GM03348 (cell line): ENCODE data around the gene ST8SIA2.

Experiments used
- DNase-seq: peaks from one replicate; pipeline ENCODE4 v3.0.0; 2012; ENCODE audit warnings: low spot score

The ST8SIA2 gene

GRCh38 chr15:92399271-92399950 is 5.7 kb downstream of the ST8SIA2 start:
- DNase-seq, result no peak

GRCh38 chr15:92400573-92400972 is 6.9 kb downstream of the ST8SIA2 start:
- no peak for DNase-seq

- DNase-seq, result no peak
These were observed 7.5 kb downstream of the ST8SIA2 start for GRCh38 chr15:92400980-92401787.

GRCh38 chr15:92402751-92403150 is 9.1 kb downstream of the ST8SIA2 start:
- DNase-seq, result no peak

- DNase-seq, result no peak
These were observed 12.3 kb downstream of the ST8SIA2 start for GRCh38 chr15:92405942-92406341.

GRCh38 chr15:92407321-92407720 is 13.6 kb downstream of the ST8SIA2 start:
- no peak for DNase-seq

- no peak for DNase-seq
These were observed 14.2 kb downstream of the ST8SIA2 start for GRCh38 chr15:92407916-92408315.

- no peak for DNase-seq
These were observed 15.3 kb downstream of the ST8SIA2 start for GRCh38 chr15:92409006-92409405.

GRCh38 chr15:92409521-92409920 is 15.8 kb downstream of the ST8SIA2 start:
- DNase-seq, result no peak

GRCh38 chr15:92410537-92410936 is 16.9 kb downstream of the ST8SIA2 start:
- no peak for DNase-seq

GRCh38 chr15:92411256-92411655 is 17.6 kb downstream of the ST8SIA2 start:
- DNase-seq, result no peak

GRCh38 chr15:92413510-92413909 is 19.8 kb downstream of the ST8SIA2 start:
- DNase-seq, result no peak

GRCh38 chr15:92415639-92416297 is 22.1 kb downstream of the ST8SIA2 start:
- no peak for DNase-seq

- no peak for DNase-seq
These were observed 22.9 kb downstream of the ST8SIA2 start for GRCh38 chr15:92416557-92416956.

GRCh38 chr15:92417716-92418115 is 24.0 kb downstream of the ST8SIA2 start:
- no peak for DNase-seq

- no peak for DNase-seq
These were observed 25.2 kb downstream of the ST8SIA2 start for GRCh38 chr15:92418864-92419263.

- no peak for DNase-seq
These were observed 28.3 kb downstream of the ST8SIA2 start for GRCh38 chr15:92421976-92422375.

- no peak for DNase-seq
These were observed 32.0 kb downstream of the ST8SIA2 start for GRCh38 chr15:92425578-92426225.

- DNase-seq, result peak; percentile 70
These were observed 35.8 kb downstream of the ST8SIA2 start for GRCh38 chr15:92429378-92430068.

- no peak for DNase-seq
These were observed 36.4 kb downstream of the ST8SIA2 start for GRCh38 chr15:92430069-92430440.

GRCh38 chr15:92435145-92435544 is 41.5 kb downstream of the ST8SIA2 start:
- DNase-seq, result no peak

- no peak for DNase-seq
These were observed 44.8 kb downstream of the ST8SIA2 start for GRCh38 chr15:92438471-92438870.
